Hematopoietic multipotent progenitor cell treated with erythropoietin and hydrocortisone succinate and interleukin-3 and kit ligand, for 8 days (in vitro differentiated cells): ENCODE measurements around the gene BTBD9.
"Not testable (repeated sequence)": the region's sequence is repeated elsewhere in the genome, so short reads cannot be mapped to it uniquely, and the experiment has no call there.

Experiments
- DNase-seq: peaks from one replicate; pipeline ENCODE4 v3.0.0-alpha.2; 2015

The BTBD9 gene

DNA sequence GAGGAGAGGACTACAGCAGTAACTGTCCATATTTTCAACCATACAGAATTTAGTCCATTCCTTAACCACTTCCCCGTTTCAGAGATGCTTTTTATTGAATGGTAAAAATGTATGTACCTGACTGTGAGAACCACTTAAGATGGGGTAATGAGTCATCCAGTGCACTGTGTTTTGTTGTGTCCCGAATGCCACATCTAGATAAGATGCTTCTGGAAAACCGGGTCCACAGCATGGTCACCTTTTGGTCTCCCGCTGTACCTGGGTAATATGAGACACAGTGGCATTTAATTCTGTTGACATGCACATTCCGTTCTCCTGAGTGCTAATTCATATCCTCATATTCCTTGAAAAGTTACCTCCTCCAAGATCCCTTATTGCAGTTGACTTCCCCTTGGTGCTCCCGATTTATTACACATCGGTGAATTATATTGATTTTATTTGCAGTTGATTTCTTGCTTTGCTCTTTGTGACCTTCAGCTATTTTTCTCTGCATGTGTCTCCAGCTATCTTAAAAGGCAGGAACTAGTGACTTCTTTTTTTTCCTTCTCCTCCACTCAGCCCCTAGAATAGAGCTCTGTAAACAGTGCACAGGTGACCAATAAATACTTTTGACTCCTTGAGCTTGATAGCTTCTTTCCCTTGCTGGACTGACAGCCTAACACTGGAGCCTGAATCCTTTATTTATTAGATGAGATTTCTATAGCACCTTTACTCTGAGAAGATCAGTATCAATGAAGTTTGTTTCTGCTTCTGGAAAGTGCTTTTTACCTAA, 505.6 kb downstream of the BTBD9 start:
- DNase-seq, result no peak

DNA sequence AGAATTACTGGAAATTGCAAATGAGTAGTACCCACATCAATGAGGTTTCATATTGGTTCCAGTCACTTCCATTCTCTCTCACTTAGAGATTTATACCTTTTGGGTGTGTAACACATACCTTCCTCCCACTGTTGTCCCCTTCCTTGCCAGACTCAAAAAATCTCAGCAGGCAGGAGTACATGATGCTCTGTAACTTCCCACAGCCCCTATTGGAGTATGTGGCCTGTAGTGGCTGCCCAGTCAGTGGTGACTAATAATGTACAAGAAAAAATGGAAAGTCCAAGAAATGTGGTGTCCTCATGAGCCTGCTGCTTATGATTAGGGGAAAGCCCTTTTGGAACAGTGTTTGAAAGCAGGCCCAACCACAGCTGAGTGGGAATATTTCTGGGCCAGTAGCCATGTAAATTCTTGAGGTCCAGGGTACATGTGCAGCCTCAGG, 508.2 kb downstream of the BTBD9 start:
- no peak for DNase-seq

DNA sequence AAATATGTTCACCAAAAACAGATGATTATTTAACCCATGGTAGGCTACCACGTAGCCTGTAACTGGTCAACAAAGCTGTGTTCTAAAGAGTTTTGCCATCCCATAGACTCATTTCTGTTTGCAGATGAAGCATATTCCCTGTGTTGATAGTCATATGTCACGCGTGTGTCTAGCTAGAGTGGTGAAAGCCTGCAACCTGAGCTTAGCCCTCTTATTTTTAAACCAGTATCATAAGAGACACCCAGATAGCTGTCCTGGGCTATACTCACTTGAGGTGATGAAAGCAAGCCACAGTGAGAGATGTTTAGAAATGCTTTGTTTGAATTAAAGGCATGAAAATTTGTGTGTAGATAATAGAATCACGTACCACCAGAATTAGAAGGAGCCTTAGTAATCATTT, 512.4 kb downstream of the BTBD9 start:
- DNase-seq, result no peak

DNA sequence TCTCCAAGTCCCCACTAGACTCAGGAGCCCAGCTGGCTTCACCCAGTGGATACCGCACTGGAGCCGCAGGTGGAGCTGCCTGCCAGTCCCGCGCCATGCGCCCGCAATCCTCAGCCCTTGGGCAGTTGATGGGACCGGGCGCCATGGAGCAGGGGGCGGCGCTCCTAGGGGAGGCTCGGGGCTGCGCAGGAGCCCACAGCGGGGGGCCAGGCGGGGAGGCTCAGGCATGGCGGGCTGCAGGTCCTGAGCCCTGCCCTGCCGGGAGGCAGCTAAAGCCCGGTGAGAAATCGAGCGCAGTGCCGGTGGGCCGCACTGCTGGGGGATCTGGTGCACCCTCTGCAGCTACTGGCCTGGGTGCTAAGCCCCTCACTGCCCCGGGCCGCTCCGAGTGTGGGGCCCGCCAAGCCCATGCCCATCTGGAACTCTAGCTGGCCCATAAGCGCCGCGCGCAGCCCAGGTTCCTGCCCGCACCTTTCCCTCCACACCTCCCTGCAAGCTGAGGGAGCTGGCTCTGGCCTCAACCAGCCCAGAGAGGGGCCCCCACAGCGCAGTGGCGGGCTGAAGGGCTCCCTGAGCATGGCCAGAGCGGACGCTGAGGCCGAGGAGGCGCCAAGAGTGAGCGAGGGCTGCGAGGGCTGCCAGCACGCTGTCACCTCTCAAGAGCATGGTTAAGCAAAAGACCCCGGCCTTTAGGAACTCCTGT, 515.4 kb downstream of the BTBD9 start:
- not testable (repeated sequence) for DNase-seq

DNA sequence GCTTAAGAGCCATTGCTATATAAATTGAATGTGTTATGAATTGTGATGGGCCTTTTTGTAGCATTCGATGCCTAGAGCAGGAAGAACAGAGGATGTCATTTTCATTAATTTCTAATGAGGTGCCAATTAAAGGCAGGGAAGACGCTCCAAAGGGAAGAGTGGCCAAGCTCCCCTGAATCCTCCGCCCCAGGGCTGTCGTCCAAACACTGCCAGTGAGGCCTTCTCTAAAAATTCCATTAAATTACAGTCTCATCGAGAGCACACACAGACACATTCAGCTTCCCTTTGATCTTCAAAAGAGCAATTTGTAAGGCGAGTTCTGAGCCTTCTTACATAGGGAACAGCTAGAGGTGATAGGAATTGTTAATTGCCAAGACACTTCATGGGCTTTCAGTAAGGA, 520.2 kb downstream of the BTBD9 start:
- DNase-seq, result no peak

DNA sequence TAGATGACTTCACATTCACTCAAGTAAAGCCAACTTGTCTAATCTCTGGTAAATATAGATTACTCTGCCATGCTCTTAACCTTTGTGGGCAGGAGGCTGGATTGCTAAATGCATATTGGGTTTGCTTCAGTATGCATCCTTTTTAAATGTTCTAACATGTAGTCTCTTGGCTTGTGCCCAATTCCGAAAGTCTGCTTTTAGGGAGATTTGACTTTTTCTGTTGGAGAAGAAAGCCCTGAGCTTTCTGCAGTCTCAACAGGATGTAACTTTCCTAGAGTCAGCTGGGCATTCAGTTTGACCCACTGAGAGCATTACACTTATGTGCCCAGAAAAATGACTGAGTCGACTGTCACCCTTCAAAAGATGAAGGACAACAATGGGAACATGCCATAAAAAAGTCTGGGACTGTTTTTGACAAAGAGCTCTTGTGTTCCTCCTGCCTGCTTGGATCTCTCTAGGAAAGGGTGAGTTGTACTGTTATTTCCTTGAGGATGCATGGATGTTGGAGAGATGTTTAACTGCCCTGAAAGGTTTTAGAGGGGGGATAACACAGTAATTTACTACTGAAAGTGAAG, 520.9 kb downstream of the BTBD9 start:
- no peak for DNase-seq
